ENCODE data around the gene TAAR8.
A peak's percentile ranks its signal among the peaks of the same experiment; 100 is the strongest.

The TAAR8 gene

DNA sequence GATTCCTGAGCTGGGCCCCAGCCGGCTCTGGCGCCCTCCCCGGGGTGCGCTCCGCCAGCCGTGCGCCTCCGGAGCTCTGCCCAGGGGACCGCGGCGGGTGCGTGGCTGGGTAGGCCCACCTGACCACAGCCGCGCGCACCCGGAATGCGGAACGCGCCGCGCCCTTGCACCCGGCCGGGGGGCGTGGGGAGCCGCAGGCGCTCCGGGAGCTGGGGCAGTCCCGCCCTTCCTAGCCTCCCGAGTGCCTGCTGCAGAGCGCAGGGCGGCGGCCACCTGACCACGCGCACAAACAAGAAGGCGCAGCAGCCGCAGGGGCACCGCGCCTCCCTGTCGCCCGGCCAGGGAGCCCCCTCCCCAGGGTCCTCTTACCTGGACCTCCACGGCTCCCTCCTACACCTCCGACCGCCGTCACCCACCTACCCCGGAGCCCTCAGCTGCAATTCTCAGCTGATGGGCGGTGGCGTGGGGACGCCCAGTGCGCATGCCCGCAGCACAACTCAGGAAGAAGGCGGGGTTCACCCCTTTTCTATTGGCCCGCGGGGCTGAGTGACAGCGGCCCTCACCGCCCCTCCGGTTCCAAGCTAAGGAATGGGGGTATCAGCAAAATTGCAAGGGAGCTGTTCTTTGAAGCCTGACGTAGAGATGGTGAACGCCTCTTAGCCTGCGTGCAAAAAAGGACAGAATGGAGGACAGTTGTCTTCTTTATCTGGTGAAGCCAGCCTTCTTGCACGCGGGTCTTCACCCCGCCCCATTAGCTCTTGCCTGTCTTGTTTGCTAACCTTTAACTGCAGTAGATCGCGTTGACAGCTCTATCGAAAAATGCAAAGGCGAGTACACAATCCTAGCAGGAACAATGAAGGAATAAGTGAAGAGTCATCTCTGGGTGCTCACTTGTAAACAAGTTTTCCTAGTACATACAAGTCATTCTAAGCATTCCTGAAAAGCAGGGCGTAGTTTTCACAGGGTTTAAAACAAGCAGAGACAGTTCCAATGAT, 39.5 kb upstream of the TAAR8 start, which contains the start of gene STX7:
TSS of gene STX7 (minus strand) at position 479 of the 995 bp plus-strand sequence. CDS start 9,586 bp downstream, outside the sequence.
- Histone ChIP-seq H3K4me3 (ENCODE audit: low read depth, low read length) (peak within 1 kb of the TSS; percentile 85), H3K27ac (peak within 1 kb of the TSS; percentile 67), H3K27me3 (ENCODE audit: control insufficient read depth, insufficient read depth, low read length) (no peaks in the 10 kb centered on the region), H3K36me3 (ENCODE audit: control insufficient read depth, insufficient read depth, low read length) (no peaks in the 10 kb centered on the region), H3K9me3 (ENCODE audit: control insufficient read depth, low read length) (no peaks in the 10 kb centered on the region), H2AFZ (peak within 1 kb of the TSS; percentile 86), H3K4me2 (ENCODE audit: low read length) (peak within 1 kb of the TSS; percentile 95), H3K79me2 (peaks cover 30% of the 10 kb centered on the region), H3K4me1 (peaks cover 9% of the 10 kb centered on the region), H3K9ac (no peak within 1 kb of the TSS)
- TF ChIP-seq, protein P1, sequence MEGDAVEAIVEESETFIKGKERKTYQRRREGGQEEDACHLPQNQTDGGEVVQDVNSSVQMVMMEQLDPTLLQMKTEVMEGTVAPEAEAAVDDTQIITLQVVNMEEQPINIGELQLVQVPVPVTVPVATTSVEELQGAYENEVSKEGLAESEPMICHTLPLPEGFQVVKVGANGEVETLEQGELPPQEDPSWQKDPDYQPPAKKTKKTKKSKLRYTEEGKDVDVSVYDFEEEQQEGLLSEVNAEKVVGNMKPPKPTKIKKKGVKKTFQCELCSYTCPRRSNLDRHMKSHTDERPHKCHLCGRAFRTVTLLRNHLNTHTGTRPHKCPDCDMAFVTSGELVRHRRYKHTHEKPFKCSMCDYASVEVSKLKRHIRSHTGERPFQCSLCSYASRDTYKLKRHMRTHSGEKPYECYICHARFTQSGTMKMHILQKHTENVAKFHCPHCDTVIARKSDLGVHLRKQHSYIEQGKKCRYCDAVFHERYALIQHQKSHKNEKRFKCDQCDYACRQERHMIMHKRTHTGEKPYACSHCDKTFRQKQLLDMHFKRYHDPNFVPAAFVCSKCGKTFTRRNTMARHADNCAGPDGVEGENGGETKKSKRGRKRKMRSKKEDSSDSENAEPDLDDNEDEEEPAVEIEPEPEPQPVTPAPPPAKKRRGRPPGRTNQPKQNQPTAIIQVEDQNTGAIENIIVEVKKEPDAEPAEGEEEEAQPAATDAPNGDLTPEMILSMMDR (IDR thresholded peaks at IDR 0.05) = peak; percentile 6

DNA sequence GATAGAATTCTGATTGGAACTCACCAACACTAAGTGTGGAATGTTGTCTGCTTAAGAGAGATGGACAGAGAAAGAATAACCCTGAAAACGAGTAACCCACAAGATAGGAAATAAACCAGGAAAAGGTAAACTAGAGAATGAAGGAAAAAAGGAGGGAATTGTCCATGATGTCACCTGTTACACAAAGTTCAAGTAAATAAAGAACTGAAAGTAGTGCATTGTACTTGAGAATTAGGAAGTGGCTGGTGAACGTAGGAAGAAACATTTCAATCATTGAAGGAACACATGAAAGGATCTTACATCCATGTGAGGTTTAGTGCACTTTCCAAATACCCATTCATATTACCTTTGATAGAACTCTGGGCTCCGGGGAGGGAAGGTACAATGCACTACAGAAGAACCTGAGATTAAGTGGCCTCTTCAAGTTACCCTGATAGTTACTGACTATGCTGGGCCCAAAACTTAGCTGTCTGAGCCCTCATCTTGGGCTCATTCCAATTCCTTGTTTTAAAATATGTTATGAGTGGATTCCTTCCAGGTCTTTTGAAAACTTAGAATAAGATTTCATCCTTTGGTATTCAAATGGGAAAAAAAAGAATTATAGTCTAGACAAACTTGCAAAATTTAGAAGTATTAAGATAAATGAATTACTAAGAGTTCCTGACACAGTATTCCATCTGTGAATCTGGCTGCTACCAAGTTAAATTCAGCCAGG, 38.5 kb upstream of the TAAR8 start:
- peak overlapping the region; percentile 86 for H2AFZ ChIP-seq
- no peak overlapping the region for H3K27ac ChIP-seq
- H3K9ac ChIP-seq = no peak overlapping the region
- TF ChIP-seq, protein P1 (IDR thresholded peaks at IDR 0.05) = no peak
- H3K4me3 ChIP-seq (ENCODE audit: low read depth, low read length) = peak overlapping the region; percentile 85
- peak overlapping the region; percentile 95 for H3K4me2 ChIP-seq (ENCODE audit: low read length)
- H3K79me2 ChIP-seq = peaks cover 19% of the 10 kb centered on the region
- H3K4me1 ChIP-seq = peaks cover 8% of the 10 kb centered on the region
- no peaks in the 10 kb centered on the region for H3K36me3 ChIP-seq (ENCODE audit: control insufficient read depth, insufficient read depth, low read length)
- H3K9me3 ChIP-seq (ENCODE audit: control insufficient read depth, low read length) = no peaks in the 10 kb centered on the region
- H3K27me3 ChIP-seq (ENCODE audit: control insufficient read depth, insufficient read depth, low read length) = no peaks in the 10 kb centered on the region

DNA sequence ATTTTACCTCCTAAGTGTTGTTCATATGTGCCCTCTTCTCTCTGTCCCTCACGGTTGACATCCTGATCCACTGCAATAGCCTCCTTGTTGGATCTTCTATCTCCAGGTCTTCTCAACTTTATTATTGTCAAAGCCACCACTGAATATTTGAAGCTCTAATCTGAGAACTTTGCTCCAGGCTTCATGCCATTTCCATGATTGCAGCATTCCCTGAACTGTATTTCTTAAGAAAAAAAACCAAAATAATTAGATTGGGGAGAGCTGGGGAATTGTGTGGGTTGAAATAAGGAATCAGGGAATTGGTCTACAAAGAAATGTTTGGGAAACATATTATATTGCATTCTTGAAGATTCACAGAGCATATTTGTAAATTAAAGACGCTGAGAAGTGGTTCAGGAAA, 37.1 kb upstream of the TAAR8 start:
- H3K27me3 ChIP-seq (ENCODE audit: control insufficient read depth, insufficient read depth, low read length) = no peaks in the 10 kb centered on the region
- TF ChIP-seq, protein P1 (IDR thresholded peaks at IDR 0.05) = no peak
- H3K4me1 ChIP-seq = peaks cover 8% of the 10 kb centered on the region
- H3K27ac ChIP-seq = no peak overlapping the region
- no peak overlapping the region for H2AFZ ChIP-seq
- H3K36me3 ChIP-seq (ENCODE audit: control insufficient read depth, insufficient read depth, low read length) = no peaks in the 10 kb centered on the region
- no peak overlapping the region for H3K4me2 ChIP-seq (ENCODE audit: low read length)
- H3K79me2 ChIP-seq = peaks cover 12% of the 10 kb centered on the region
- no peaks in the 10 kb centered on the region for H3K9me3 ChIP-seq (ENCODE audit: control insufficient read depth, low read length)
- no peak overlapping the region for H3K4me3 ChIP-seq (ENCODE audit: low read depth, low read length)
- no peak overlapping the region for H3K9ac ChIP-seq

DNA sequence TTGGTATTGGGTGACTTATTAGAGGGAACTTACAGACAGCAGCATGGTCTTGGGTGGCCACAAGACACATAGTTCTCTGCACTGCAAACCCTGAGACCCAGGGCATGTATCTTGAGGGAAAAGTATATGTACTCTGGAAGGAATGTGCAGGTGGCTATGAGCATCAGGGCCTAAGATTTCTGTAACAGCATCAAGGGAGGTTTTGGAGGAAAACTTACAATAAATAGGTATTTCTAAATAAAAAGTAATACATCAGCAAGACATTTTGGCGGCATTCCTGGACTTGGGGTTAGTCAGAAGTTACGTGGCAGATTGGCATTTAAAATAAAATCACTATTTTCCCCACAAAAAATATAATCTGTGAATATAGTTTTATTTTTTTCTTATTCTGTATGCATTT, 31.5 kb upstream of the TAAR8 start:
- Histone ChIP-seq H3K36me3 (ENCODE audit: control insufficient read depth, insufficient read depth, low read length) (no peaks in the 10 kb centered on the region), H3K79me2 (no peaks in the 10 kb centered on the region), H3K9me3 (ENCODE audit: control insufficient read depth, low read length) (no peaks in the 10 kb centered on the region), H2AFZ (no peak overlapping the region), H3K9ac (no peak overlapping the region), H3K4me3 (ENCODE audit: low read depth, low read length) (no peak overlapping the region), H3K27me3 (ENCODE audit: control insufficient read depth, insufficient read depth, low read length) (no peaks in the 10 kb centered on the region), H3K4me2 (ENCODE audit: low read length) (no peak overlapping the region), H3K4me1 (no peaks in the 10 kb centered on the region), H3K27ac (no peak overlapping the region)
- TF ChIP-seq, protein P1 (IDR thresholded peaks at IDR 0.05) = no peak

All from parathyroid adenoma (tissue), 2 donors.